SK-N-SH treated with all-trans-retinoic acid at 6 μM for 48 hours (cell line): Measurements from ENCODE around the gene M1AP.

Experiments
- ATAC-seq: fragments of 200-7000 bp; cut with Tn5 transposase; 3 replicates; pipeline ENCODE4 v1.9.1; 2020; ENCODE audit warnings: mild to moderate bottlenecking, moderate library complexity
- BACH2 ChIP-seq: fragments of 250-450 bp; sonication (Bioruptor Pico); IDR thresholded peaks from 2 replicates; pipeline ENCODE4 v1.9.0; 2021; ENCODE audit warnings: mild to moderate bottlenecking, borderline replicate concordance
- CREB5 ChIP-seq: fragments of 250-450 bp; sonication (Bioruptor Pico); IDR thresholded peaks from 2 replicates; pipeline ENCODE4 v1.5.1; 2020; ENCODE audit warnings: low read depth, mild to moderate bottlenecking, moderate library complexity
- CSDC2 ChIP-seq: fragments of 250-450 bp; sonication (Bioruptor Pico); IDR thresholded peaks from 2 replicates; pipeline ENCODE4 v1.5.0; 2020; ENCODE audit warnings: mild to moderate bottlenecking, moderate library complexity
- ESRRG ChIP-seq: fragments of 250-450 bp; sonication (Bioruptor Pico); IDR thresholded peaks from 2 replicates; pipeline ENCODE4 v1.6.1; 2021; ENCODE audit warnings: mild to moderate bottlenecking
- GLIS3 ChIP-seq: fragments of 250-450 bp; sonication (Bioruptor Pico); IDR thresholded peaks from 2 replicates; pipeline ENCODE4 v1.5.0; 2020; ENCODE audit warnings: mild to moderate bottlenecking, moderate library complexity
- ISL1 ChIP-seq: fragments of 250-450 bp; sonication (Bioruptor Pico); IDR thresholded peaks from 2 replicates; pipeline ENCODE4 v2.1.2; 2022; ENCODE audit warnings: mild to moderate bottlenecking, moderate library complexity
- OSR1 ChIP-seq: fragments of 250-450 bp; sonication (Bioruptor Pico); IDR thresholded peaks from 2 replicates; pipeline ENCODE4 v1.8.0; 2022; ENCODE audit warnings: moderate library complexity, mild to moderate bottlenecking, inconsistent platforms
- PATZ1 ChIP-seq: fragments of 250-450 bp; sonication (Bioruptor Pico); IDR thresholded peaks from 2 replicates; pipeline ENCODE4 v1.8.0; 2020; ENCODE audit warnings: mild to moderate bottlenecking, moderate library complexity, borderline replicate concordance
- POU6F1 ChIP-seq: fragments of 250-450 bp; sonication (Bioruptor Pico); IDR thresholded peaks from 2 replicates; pipeline ENCODE4 v1.8.0; 2021; ENCODE audit warnings: low read depth, mild to moderate bottlenecking, moderate library complexity, borderline replicate concordance
- PPARA ChIP-seq: fragments of 250-450 bp; sonication (Bioruptor Pico); IDR thresholded peaks from 2 replicates; pipeline ENCODE4 v1.5.0; 2020; ENCODE audit warnings: mild to moderate bottlenecking, borderline replicate concordance
- RARB ChIP-seq: fragments of 250-450 bp; sonication (Bioruptor Pico); IDR thresholded peaks from 2 replicates; pipeline ENCODE4 v1.8.0; 2021; ENCODE audit warnings: mild to moderate bottlenecking, moderate library complexity
- TCF4 ChIP-seq: fragments of 250-450 bp; sonication (Bioruptor Pico); IDR thresholded peaks from 2 replicates; pipeline ENCODE4 v1.8.0; 2021; ENCODE audit warnings: mild to moderate bottlenecking, moderate library complexity, borderline replicate concordance
- TOX ChIP-seq: fragments of 250-450 bp; sonication (Bioruptor Pico); IDR thresholded peaks from 2 replicates; pipeline ENCODE4 v1.8.0; 2021; ENCODE audit warnings: mild to moderate bottlenecking, moderate library complexity, borderline replicate concordance
- ZFP3 ChIP-seq: fragments of 250-450 bp; sonication (Bioruptor Pico); IDR thresholded peaks from 2 replicates; pipeline ENCODE4 v1.5.0; 2020; ENCODE audit warnings: mild to moderate bottlenecking, moderate library complexity
- ZFP30 ChIP-seq: fragments of 450-650 bp; formaldehyde crosslinking; IDR thresholded peaks from 2 replicates; pipeline ENCODE4 v1.5.0; 2022; ENCODE audit warnings: mild to moderate bottlenecking, moderate library complexity
- ZNF565 ChIP-seq: fragments of 450-650 bp; formaldehyde crosslinking; conservative IDR thresholded peaks from 2 replicates; pipeline ENCODE4 v1.5.0; 2020; ENCODE audit warnings: low read depth, mild to moderate bottlenecking, moderate library complexity

Gene M1AP

GRCh38 chr2:74529357-74530238, 118.5 kb downstream of the M1AP start, which contains the start of the genes AUP1 and HTRA2:
Gene AUP1 (minus strand): TSS chr2:74529706. CDS start chr2:74529629, 77 bp downstream.
Gene HTRA2 (plus strand): TSS chr2:74529933. CDS start chr2:74530007, 74 bp downstream.
- no peak for TF ChIP-seq TCF4 (CRISPR knock-in tag)
- 0 out of 2 replicates have a peak, but pooled peaks have one; percentile 40 for TF ChIP-seq GLIS3 (CRISPR knock-in tag)
- ATAC-seq = peak; percentile 94

GRCh38 chr2:74528600-74529356, 119.4 kb downstream of the M1AP start:
- TF ChIP-seq CSDC2 (CRISPR knock-in tag) = no peak
- TF ChIP-seq ZNF565 (CRISPR knock-in tag) = no peak
- ATAC-seq = peak; percentile 0; the same call in 2 of the 3 replicates

GRCh38 chr2:74527741-74528140, 120.4 kb downstream of the M1AP start:
- TF ChIP-seq BACH2 = no peak
- TF ChIP-seq PATZ1 = no peak
- no peak for TF ChIP-seq TCF4 (CRISPR knock-in tag)
- TF ChIP-seq ZNF565 (CRISPR knock-in tag) = no peak
- no peak for TF ChIP-seq PPARA (CRISPR knock-in tag)
- no peak for TF ChIP-seq GLIS3 (CRISPR knock-in tag)
- TF ChIP-seq ZFP30 = no peak
- no peak for TF ChIP-seq ESRRG
- TF ChIP-seq ZFP3 = no peak
- TF ChIP-seq TOX = no peak
- no peak for TF ChIP-seq ISL1 (CRISPR knock-in tag)
- TF ChIP-seq POU6F1 = no peak
- TF ChIP-seq, all 23 proteins: peak for 0
- ATAC-seq = no peak

- no peak for ATAC-seq
- no peak for TF ChIP-seq OSR1 (CRISPR knock-in tag)
- TF ChIP-seq CREB5 (CRISPR knock-in tag) = no peak
- no peak for TF ChIP-seq ISL1 (CRISPR knock-in tag)
- no peak for TF ChIP-seq RARB (CRISPR knock-in tag)
- TF ChIP-seq PATZ1 = no peak
Observed at GRCh38 chr2:74526649-74527230, 121.4 kb downstream of the M1AP start.
